Neutrophil (primary cell): Measurements from ENCODE around the gene SQSTM1.

Experiments
- H3K27ac ChIP-seq: fragments of 200-600 bp; sonication (generic); 2 replicates; pipeline ENCODE4 v1.5.1; 2016; ENCODE audit warnings: mild to moderate bottlenecking, moderate library complexity
- H3K27me3 ChIP-seq: fragments of 200-600 bp; sonication (generic); 2 replicates; pipeline ENCODE4 v1.6.0; 2016; ENCODE audit warnings: mild to moderate bottlenecking
- H3K36me3 ChIP-seq: fragments of 200-600 bp; sonication (generic); 2 replicates; pipeline ENCODE4 v1.5.1; 2017
- H3K4me1 ChIP-seq, 2 experiments: fragments of 200-600 bp in 1 of 2; sonication (generic) in 1 of 2; 1 replicate in 1 of 2; 2 replicates in 1 of 2; pipeline versions ENCODE4 v1.5.1 to v1.6.1; 2013 to 2016; ENCODE audit warnings: low read depth in 1 of 2, low read length in 1 of 2, mild to moderate bottlenecking in 1 of 2, moderate library complexity in 1 of 2; ENCODE audit not compliant: control insufficient read depth in 1 of 2, insufficient read depth in 1 of 2
- H3K4me3 ChIP-seq, 2 experiments: fragments of 200-600 bp in 1 of 2; sonication (generic) in 1 of 2; 1 replicate in 1 of 2; 2 replicates in 1 of 2; pipeline ENCODE4 v1.5.1; 2013 to 2016; ENCODE audit warnings: low read depth in 1 of 2, low read length in 1 of 2, mild to moderate bottlenecking in 1 of 2, moderate library complexity in 1 of 2
- H3K9me3 ChIP-seq: fragments of 200-600 bp; sonication (generic); 2 replicates; pipeline ENCODE4 v1.5.1; 2016
- CTCF ChIP-seq: fragments of 200-600 bp; sonication (generic); IDR thresholded peaks from 2 replicates; pipeline ENCODE4 v1.5.1; 2016; ENCODE audit warnings: antibody characterized with exemption

SQSTM1 gene

GRCh38 chr5:179822059-179822432 lies 1.3 kb downstream of the SQSTM1 start:
- H3K9me3 ChIP-seq = no peaks in the 10 kb centered on the region
- no peak for TF ChIP-seq CTCF
- H3K27me3 ChIP-seq = peaks cover 6% of the 10 kb centered on the region
- H3K36me3 ChIP-seq = peaks cover 45% of the 10 kb centered on the region
- H3K4me3 ChIP-seq = peak overlapping the region; percentile 93 to 97
- H3K27ac ChIP-seq = peak overlapping the region; percentile 100
- peaks cover 42 to 50% of the 10 kb centered on the region in 2 experiments for H3K4me1 ChIP-seq

DNA sequence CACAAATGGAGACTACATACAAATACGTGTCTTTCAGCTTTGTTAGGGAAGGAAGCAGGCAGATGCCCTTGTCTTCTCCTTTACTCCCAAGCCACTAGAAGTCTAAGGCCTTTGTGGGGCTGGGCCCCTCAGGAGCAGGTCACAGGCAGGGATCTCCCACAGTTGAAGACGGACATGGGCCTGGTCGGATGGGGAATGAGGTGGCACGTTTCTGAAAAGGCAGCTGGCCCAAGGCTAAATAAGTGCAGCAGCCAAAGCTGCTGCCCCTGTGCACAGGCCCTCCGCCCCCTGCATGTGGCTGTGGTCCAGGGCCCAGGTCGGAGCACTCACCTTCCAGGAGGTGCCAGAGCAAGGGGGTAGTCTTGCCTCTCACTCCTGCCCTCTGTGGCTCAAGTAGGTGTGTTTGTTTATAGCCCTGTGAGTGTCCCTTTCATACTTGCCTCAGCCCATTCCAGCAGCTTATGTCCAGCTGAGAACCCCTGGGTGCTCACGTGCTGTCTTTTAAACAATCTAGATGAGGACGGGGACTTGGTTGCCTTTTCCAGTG lies 1.8 kb downstream of the SQSTM1 start:
- Histone ChIP-seq H3K36me3 (peaks cover 50% of the 10 kb centered on the region), H3K27ac (peak overlapping the region; percentile 100)

DNA sequence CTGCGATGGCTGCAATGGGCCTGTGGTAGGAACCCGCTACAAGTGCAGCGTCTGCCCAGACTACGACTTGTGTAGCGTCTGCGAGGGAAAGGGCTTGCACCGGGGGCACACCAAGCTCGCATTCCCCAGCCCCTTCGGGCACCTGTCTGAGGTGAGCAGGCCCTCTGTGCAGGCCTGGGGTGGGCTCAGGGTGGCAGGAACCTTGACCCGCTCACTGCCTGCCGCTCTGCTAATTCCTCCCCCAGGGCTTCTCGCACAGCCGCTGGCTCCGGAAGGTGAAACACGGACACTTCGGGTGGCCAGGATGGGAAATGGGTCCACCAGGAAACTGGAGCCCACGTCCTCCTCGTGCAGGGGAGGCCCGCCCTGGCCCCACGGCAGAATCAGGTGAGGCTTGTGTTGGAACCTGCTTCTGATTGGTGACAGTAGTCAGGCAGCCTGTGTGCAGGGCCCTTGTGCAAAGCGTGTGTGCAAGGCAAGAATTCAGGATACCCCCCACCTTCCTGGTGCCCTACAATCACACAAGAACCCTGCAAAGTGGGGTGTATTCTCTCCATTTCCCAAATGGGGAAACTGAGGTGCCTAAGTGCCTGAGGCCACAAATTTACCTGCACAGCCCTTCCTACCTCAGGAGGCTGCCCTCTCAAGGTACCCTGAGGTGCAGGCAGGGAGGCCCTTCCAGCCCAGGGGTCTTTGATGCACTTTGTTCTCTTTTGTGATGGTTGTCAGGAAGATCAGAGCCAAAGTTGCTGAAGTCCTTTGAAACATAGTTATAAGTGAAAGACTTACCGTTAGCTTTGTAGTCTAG lies 3.4 kb downstream of the SQSTM1 start:
- Histone ChIP-seq H3K27ac (no peak overlapping the region), H3K36me3 (peaks cover 66% of the 10 kb centered on the region), H3K4me3 (no peak overlapping the region), H3K4me1 (peaks cover 23 to 36% of the 10 kb centered on the region in 2 experiments), H3K27me3 (no peaks in the 10 kb centered on the region), H3K9me3 (no peaks in the 10 kb centered on the region)
- TF ChIP-seq CTCF = no peak

More for the DNA sequence above, 1.8 kb downstream of the SQSTM1 start:
- peaks cover 2% of the 10 kb centered on the region for H3K27me3 ChIP-seq
- H3K4me3 ChIP-seq = peak overlapping the region in 1 of 2 experiments; percentile 93
- no peak for TF ChIP-seq CTCF
- no peaks in the 10 kb centered on the region for H3K9me3 ChIP-seq
- peaks cover 37 to 47% of the 10 kb centered on the region in 2 experiments for H3K4me1 ChIP-seq

GRCh38 chr5:179824745-179825112 lies 4.0 kb downstream of the SQSTM1 start:
- Histone ChIP-seq H3K9me3 (no peaks in the 10 kb centered on the region), H3K4me1 (peaks cover 18 to 30% of the 10 kb centered on the region in 2 experiments), H3K4me3 (no peak overlapping the region), H3K36me3 (peaks cover 72% of the 10 kb centered on the region), H3K27ac (no peak overlapping the region), H3K27me3 (no peaks in the 10 kb centered on the region)
- TF ChIP-seq CTCF = no peak

DNA sequence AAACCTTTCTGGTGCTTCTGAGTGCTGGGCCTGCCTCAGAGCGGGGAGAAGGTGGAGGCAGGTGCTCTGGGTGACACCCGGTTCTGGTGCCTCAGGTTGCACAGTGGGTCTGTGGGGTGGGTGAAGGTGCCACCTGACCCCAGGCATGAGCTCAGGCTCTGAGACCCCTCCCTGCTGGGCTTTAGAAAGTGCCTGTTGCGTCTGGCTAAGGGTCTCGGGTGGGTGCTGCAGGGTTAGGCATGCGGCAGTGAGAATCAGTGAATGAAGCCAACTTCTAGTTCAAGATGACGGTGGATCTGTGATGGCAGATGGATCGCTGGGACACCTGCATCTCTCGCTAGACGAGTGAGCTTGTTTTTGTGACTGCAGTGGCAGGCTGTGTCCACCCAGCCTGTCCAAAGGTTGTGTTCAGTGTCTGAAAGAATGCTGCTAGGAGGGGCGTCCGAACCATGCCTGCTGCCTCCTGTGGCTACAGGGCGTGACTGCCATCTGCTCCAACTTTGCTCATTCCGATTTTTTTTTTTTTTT lies 5.0 kb downstream of the SQSTM1 start:
- Histone ChIP-seq H3K36me3 (peaks cover 82% of the 10 kb centered on the region), H3K4me1 (peaks cover 9 to 20% of the 10 kb centered on the region in 2 experiments), H3K27ac (no peak overlapping the region), H3K4me3 (no peak overlapping the region), H3K9me3 (no peaks in the 10 kb centered on the region), H3K27me3 (no peaks in the 10 kb centered on the region)
- no peak for TF ChIP-seq CTCF
